K562 (cell line): ENCODE measurements around the gene C19orf12. TPM values are rescaled to one million over a fixed set of nuclear protein-coding genes. Genes with fewer than 3 reads are reported as not detected.

Source experiments
- ATF7 ChIP-seq: fragments of 450-650 bp; IDR thresholded peaks from 2 replicates; pipeline ENCODE4 v1.7.1; 2014; ENCODE audit warnings: mild to moderate bottlenecking, moderate library complexity
- BRD4 ChIP-seq: fragments of 200-600 bp; sonication (generic); IDR thresholded peaks from 2 replicates; pipeline ENCODE4 v1.6.1; 2017; ENCODE audit warnings: inconsistent platforms
- ERF ChIP-seq: fragments of 450-650 bp; formaldehyde crosslinking; IDR thresholded peaks from 2 replicates; pipeline ENCODE4 v1.4.0; 2020; ENCODE audit warnings: mild to moderate bottlenecking, mixed read lengths
- GABPA ChIP-seq: fragments of 200-800 bp; sonication (Bioruptor generic); conservative IDR thresholded peaks from 2 replicates; pipeline ENCODE4 v1.6.1; 2016; ENCODE audit warnings: low read depth, missing genetic modification characterization, missing compliant biosample characterization
- HES1 ChIP-seq: fragments of 450-650 bp; IDR thresholded peaks from 2 replicates; pipeline ENCODE4 v1.6.1; 2016; ENCODE audit warnings: low read depth, mild to moderate bottlenecking, moderate library complexity
- MLLT1 ChIP-seq, 2 experiments: fragments of 450-650 bp; IDR thresholded peaks; 2 replicates each; pipeline ENCODE4 v1.6.1; 2016
- POLR2A ChIP-seq: fragments of 450-650 bp; conservative IDR thresholded peaks from 2 replicates; pipeline ENCODE4 v1.6.1; 2016
- POLR2AphosphoS5 ChIP-seq: IDR thresholded peaks from 2 replicates; pipeline ENCODE4 v1.6.1; 2011; ENCODE audit warnings: mild to moderate bottlenecking, low read depth, low read length, moderate library complexity; ENCODE audit not compliant: control insufficient read depth, insufficient read depth
- POLR3G ChIP-seq: IDR thresholded peaks from 2 replicates; pipeline ENCODE4 v1.6.1; 2011; ENCODE audit not compliant: insufficient read length, insufficient replicate concordance; ENCODE audit errors: extremely low read depth
- SMARCA4 ChIP-seq: fragments of 450-650 bp; IDR thresholded peaks from 2 replicates; pipeline ENCODE4 v1.6.1; 2016
- SNIP1 ChIP-seq: fragments of 450-650 bp; IDR thresholded peaks from 2 replicates; pipeline ENCODE4 v1.7.1; 2017; ENCODE audit warnings: low read depth, mild to moderate bottlenecking
- TCFL5 ChIP-seq: fragments of 250-450 bp; sonication (Bioruptor Pico); conservative IDR thresholded peaks from 2 replicates; pipeline ENCODE4 v1.6.1; 2021; ENCODE audit warnings: mild to moderate bottlenecking, moderate library complexity, matching md5 sums
- TEAD1 ChIP-seq, 2 experiments: fragments of 450-650 bp in 1 of 2; sonication (generic) in 1 of 2; formaldehyde crosslinking; IDR thresholded peaks; 2 replicates each; pipeline versions ENCODE4 v1.4.0 to v1.8.0; 2020 to 2022; ENCODE audit warnings: mild to moderate bottlenecking in 2 of 2, missing genetic modification reagents in 1 of 2
- USF2 ChIP-seq: sonication (generic); formaldehyde crosslinking; IDR thresholded peaks from 2 replicates; pipeline ENCODE4 v1.5.0; 2020; ENCODE audit warnings: missing genetic modification reagents
- ZNF384 ChIP-seq: IDR thresholded peaks from 2 replicates; pipeline ENCODE4 v1.6.1; 2012; ENCODE audit warnings: low read depth, low read length, improper control_type of control experiment
- polyA plus RNA-seq, 8 experiments: library from polyadenylated mRNA; depleted of rRNA in 4 of 8; stranded (reverse) in 5 of 8; unstranded in 3 of 8; fragments of >200 nt; fragmentation: Nextera tagmentation in 2 of 8; fragmentation: Illumina TruSeq in 1 of 8; extraction: Ambion mirVana in 2 of 8; extraction: Trizol in 1 of 8; gene quantifications; 2 replicates each; pipeline versions ENCODE4 v1.2.1 to v1.2.3, GENCODE V29; 2011 to 2014; ENCODE audit warnings: inconsistent platforms in 1 of 8, missing spikeins in 1 of 8
- total RNA-seq, 7 experiments: library from RNA; depleted of rRNA in 6 of 7; stranded (reverse); fragments of >200 nt in 6 of 7; fragmentation: Illumina TruSeq in 2 of 7; extraction: Trizol in 2 of 7; gene quantifications; 2 replicates each; pipeline versions ENCODE4 v1.2.1 to v1.2.3, GENCODE V29; 2011 to 2021; ENCODE audit warnings: low replicate concordance in 1 of 7
- TF ChIP-seq, protein P1 (sequence below), 2 experiments: fragments of 450-650 bp in 1 of 2; sonication (generic) in 1 of 2; formaldehyde crosslinking in 1 of 2; IDR thresholded peaks; 2 replicates each; pipeline versions ENCODE4 v1.7.1 to v1.9.0; 2016 to 2022; ENCODE audit warnings: inconsistent platforms in 1 of 2, mild to moderate bottlenecking in 1 of 2, missing genetic modification reagents in 1 of 2

Gene C19orf12
- total and polyA plus RNA-seq, 9 of the 15 experiments (the other 6 are each of a cell fraction or from before 2014, with no cell fraction given) = 1.9 to 14.5 (median 10.2) TPM

GRCh38 chr19:29714953-29715700 is at the start of gene C19orf12 (continued):
- TF ChIP-seq, protein P1, sequence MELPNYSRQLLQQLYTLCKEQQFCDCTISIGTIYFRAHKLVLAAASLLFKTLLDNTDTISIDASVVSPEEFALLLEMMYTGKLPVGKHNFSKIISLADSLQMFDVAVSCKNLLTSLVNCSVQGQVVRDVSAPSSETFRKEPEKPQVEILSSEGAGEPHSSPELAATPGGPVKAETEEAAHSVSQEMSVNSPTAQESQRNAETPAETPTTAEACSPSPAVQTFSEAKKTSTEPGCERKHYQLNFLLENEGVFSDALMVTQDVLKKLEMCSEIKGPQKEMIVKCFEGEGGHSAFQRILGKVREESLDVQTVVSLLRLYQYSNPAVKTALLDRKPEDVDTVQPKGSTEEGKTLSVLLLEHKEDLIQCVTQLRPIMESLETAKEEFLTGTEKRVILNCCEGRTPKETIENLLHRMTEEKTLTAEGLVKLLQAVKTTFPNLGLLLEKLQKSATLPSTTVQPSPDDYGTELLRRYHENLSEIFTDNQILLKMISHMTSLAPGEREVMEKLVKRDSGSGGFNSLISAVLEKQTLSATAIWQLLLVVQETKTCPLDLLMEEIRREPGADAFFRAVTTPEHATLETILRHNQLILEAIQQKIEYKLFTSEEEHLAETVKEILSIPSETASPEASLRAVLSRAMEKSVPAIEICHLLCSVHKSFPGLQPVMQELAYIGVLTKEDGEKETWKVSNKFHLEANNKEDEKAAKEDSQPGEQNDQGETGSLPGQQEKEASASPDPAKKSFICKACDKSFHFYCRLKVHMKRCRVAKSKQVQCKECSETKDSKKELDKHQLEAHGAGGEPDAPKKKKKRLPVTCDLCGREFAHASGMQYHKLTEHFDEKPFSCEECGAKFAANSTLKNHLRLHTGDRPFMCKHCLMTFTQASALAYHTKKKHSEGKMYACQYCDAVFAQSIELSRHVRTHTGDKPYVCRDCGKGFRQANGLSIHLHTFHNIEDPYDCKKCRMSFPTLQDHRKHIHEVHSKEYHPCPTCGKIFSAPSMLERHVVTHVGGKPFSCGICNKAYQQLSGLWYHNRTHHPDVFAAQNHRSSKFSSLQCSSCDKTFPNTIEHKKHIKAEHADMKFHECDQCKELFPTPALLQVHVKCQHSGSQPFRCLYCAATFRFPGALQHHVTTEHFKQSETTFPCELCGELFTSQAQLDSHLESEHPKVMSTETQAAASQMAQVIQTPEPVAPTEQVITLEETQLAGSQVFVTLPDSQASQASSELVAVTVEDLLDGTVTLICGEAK (IDR thresholded peaks at IDR 0.05) = peak; percentile 87
- TF ChIP-seq, protein P1 (CRISPR knock-in tag; IDR thresholded peaks at IDR 0.05) = no peak
- TF ChIP-seq HES1 (0 out of 2 replicates have a peak, but pooled peaks have one; percentile 27), ATF7 (peak; percentile 33; the same call in 1 of the 2 replicates), MLLT1 (IDR thresholded peaks at IDR 0.05) (no peak), TCFL5 (no peak), GABPA (tag) (peak; percentile 93), POLR3G (no peak), TEAD1 (CRISPR knock-in tag; IDR thresholded peaks at IDR 0.05) (peak in 1 of 2 experiments; percentile 11; a peak in 1 of 4 replicates), POLR2A (peak; percentile 86), POLR2AphosphoS5 (peak; percentile 35; the same call in 1 of the 2 replicates), SNIP1 (no peak), ZNF384 (no peak), BRD4 (peak; percentile 79; the same call in 1 of the 2 replicates), USF2 (CRISPR knock-in tag) (peak; percentile 18; the same call in 1 of the 2 replicates), SMARCA4 (no peak), ERF (CRISPR knock-in tag) (no peak)
